ENCODE measurements around the gene ADCY2. TPM values are rescaled to one million over a fixed set of nuclear protein-coding genes. Genes with fewer than 3 reads are reported as not detected.

The ADCY2 gene
- total RNA-seq, 2 donors from 2014 or later = 5.2 to 17.7 TPM

- DNase-seq (ENCODE audit: low spot score) = no peak
- H3K4me3 ChIP-seq = no peak overlapping the region
- no peaks in the 10 kb centered on the region for H3K36me3 ChIP-seq
- TF ChIP-seq CTCF (IDR thresholded peaks at IDR 0.05) (no peak), POLR2AphosphoS5 (IDR thresholded peaks at IDR 0.05) (no peak), POLR2A (IDR thresholded peaks at IDR 0.05) (no peak)
- intact Hi-C loops (cut with DNase I) = no loop called here
- H3K9me3 ChIP-seq = no peaks in the 10 kb centered on the region
- 54% methylated on average over 5 of the region's 5 CpGs for WGBS
- no peak overlapping the region for H3K27ac ChIP-seq
- no peaks in the 10 kb centered on the region for H3K4me1 ChIP-seq (replicated peaks)
- no peaks in the 10 kb centered on the region for H3K27me3 ChIP-seq (replicated peaks; ENCODE audit: insufficient read depth)
These were observed 99.2 kb downstream of the ADCY2 start for GRCh38 chr5:7495131-7495517.

GRCh38 chr5:7500256-7500655 lies 104.3 kb downstream of the ADCY2 start:
- intact Hi-C loops (cut with DNase I) = no loop called here
- Histone ChIP-seq H3K4me3 (no peak overlapping the region), H3K27ac (no peak overlapping the region), H3K27me3 (replicated peaks; ENCODE audit: insufficient read depth) (no peaks in the 10 kb centered on the region), H3K9me3 (no peaks in the 10 kb centered on the region), H3K36me3 (no peaks in the 10 kb centered on the region), H3K4me1 (replicated peaks) (no peaks in the 10 kb centered on the region)
- WGBS = 86% methylated on average over 3 of the region's 3 CpGs
- no peak for DNase-seq (ENCODE audit: low spot score)
- no peak for TF ChIP-seq POLR2AphosphoS5 (IDR thresholded peaks at IDR 0.05)
- no peak for TF ChIP-seq CTCF (IDR thresholded peaks at IDR 0.05)
- TF ChIP-seq POLR2A (IDR thresholded peaks at IDR 0.05) = no peak

- H3K4me1 ChIP-seq (replicated peaks) = no peaks in the 10 kb centered on the region
- WGBS = 83% methylated on average over 2 of the region's 2 CpGs
- no peaks in the 10 kb centered on the region for H3K36me3 ChIP-seq
- no peak for DNase-seq (ENCODE audit: low spot score)
- no peak overlapping the region for H3K27ac ChIP-seq
- intact Hi-C loops (cut with DNase I) = no loop called here
- no peak for TF ChIP-seq POLR2AphosphoS5 (IDR thresholded peaks at IDR 0.05)
- TF ChIP-seq POLR2A (IDR thresholded peaks at IDR 0.05) = no peak
- no peak for TF ChIP-seq CTCF (IDR thresholded peaks at IDR 0.05)
- no peaks in the 10 kb centered on the region for H3K27me3 ChIP-seq (replicated peaks; ENCODE audit: insufficient read depth)
- H3K4me3 ChIP-seq = no peak overlapping the region
- H3K9me3 ChIP-seq = no peaks in the 10 kb centered on the region
These were observed 105.1 kb downstream of the ADCY2 start for GRCh38 chr5:7501061-7501460.

- 90% methylated on average over 9 of the region's 9 CpGs for WGBS
- intact Hi-C loops (cut with DNase I) = no loop called here
These were observed 107.6 kb downstream of the ADCY2 start for GRCh38 chr5:7503564-7503963.

More at GRCh38 chr5:7503564-7503963, 107.6 kb downstream of the ADCY2 start:
- Histone ChIP-seq H3K4me3 (no peak overlapping the region), H3K36me3 (no peaks in the 10 kb centered on the region), H3K9me3 (no peaks in the 10 kb centered on the region), H3K4me1 (replicated peaks) (no peaks in the 10 kb centered on the region), H3K27ac (no peak overlapping the region), H3K27me3 (replicated peaks; ENCODE audit: insufficient read depth) (no peaks in the 10 kb centered on the region)
- TF ChIP-seq POLR2A (IDR thresholded peaks at IDR 0.05) (no peak), CTCF (IDR thresholded peaks at IDR 0.05) (no peak), POLR2AphosphoS5 (IDR thresholded peaks at IDR 0.05) (no peak)
- no peak for DNase-seq (ENCODE audit: low spot score)

Measured in prostate gland (tissue), 2 donors.